ENCODE measurements around the gene STUB1.
A peak's percentile ranks its signal among the peaks of the same experiment; 100 is the strongest.

The STUB1 gene

DNA sequence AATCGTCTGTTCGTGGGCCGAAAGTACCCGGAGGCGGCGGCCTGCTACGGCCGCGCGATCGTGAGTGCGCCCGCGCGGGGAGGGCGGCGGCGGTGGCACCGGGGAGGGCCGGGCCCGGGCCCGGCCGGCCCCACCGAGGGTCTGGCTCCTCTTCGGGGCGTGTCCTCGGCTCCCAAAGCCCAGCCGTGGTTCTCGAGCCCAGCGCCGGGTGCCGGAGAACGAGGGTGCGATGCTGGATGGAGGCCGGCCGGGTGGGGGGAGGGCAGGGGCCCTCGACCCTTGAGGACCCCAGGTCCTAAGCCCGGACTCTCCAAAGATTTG lies 375 bp downstream of the STUB1 start:
- DNase-seq (ENCODE audit: low read depth in 2 of 2), result no peak
- TF ChIP-seq, protein P1, sequence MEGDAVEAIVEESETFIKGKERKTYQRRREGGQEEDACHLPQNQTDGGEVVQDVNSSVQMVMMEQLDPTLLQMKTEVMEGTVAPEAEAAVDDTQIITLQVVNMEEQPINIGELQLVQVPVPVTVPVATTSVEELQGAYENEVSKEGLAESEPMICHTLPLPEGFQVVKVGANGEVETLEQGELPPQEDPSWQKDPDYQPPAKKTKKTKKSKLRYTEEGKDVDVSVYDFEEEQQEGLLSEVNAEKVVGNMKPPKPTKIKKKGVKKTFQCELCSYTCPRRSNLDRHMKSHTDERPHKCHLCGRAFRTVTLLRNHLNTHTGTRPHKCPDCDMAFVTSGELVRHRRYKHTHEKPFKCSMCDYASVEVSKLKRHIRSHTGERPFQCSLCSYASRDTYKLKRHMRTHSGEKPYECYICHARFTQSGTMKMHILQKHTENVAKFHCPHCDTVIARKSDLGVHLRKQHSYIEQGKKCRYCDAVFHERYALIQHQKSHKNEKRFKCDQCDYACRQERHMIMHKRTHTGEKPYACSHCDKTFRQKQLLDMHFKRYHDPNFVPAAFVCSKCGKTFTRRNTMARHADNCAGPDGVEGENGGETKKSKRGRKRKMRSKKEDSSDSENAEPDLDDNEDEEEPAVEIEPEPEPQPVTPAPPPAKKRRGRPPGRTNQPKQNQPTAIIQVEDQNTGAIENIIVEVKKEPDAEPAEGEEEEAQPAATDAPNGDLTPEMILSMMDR (IDR thresholded peaks at IDR 0.05; ENCODE audit: low read depth, low read length), result no peak
- peak overlapping the region; percentile 75 to 80 for H3K4me3 ChIP-seq (replicated peaks in 1 of 2; ENCODE audit: low read depth in 2 of 2, low read length in 2 of 2)

DNA sequence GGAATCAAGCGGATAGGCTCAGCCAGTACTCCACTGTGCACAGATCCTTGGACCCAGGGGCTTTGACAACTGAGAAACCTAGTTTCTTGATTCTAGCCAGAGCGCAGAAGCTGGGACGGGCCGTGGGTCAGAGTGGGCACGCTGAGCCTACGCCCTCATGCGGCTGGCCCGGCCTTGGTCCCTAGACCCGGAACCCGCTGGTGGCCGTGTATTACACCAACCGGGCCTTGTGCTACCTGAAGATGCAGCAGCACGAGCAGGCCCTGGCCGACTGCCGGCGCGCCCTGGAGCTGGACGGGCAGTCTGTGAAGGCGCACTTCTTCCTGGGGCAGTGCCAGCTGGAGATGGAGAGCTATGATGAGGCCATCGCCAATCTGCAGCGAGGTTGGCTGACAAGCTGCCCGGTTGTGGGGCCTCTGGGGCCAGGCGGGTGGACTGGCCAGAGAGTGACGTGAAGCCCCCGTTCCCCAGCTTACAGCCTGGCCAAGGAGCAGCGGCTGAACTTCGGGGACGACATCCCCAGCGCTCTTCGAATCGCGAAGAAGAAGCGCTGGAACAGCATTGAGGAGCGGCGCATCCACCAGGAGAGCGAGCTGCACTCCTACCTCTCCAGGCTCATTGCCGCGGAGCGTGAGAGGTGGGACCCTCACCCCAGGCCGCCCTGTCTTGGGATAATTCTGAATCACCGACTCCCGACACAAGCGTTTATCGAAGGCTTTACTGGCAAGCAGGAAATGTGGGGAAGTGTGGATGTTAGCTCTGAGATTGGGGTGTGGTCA lies 946 bp downstream of the STUB1 start:
- peak overlapping the region; percentile 75 to 80 for H3K4me3 ChIP-seq (replicated peaks in 1 of 2; ENCODE audit: low read depth in 2 of 2, low read length in 2 of 2)
- TF ChIP-seq, protein P1 (IDR thresholded peaks at IDR 0.05; ENCODE audit: low read depth, low read length), result no peak

DNA sequence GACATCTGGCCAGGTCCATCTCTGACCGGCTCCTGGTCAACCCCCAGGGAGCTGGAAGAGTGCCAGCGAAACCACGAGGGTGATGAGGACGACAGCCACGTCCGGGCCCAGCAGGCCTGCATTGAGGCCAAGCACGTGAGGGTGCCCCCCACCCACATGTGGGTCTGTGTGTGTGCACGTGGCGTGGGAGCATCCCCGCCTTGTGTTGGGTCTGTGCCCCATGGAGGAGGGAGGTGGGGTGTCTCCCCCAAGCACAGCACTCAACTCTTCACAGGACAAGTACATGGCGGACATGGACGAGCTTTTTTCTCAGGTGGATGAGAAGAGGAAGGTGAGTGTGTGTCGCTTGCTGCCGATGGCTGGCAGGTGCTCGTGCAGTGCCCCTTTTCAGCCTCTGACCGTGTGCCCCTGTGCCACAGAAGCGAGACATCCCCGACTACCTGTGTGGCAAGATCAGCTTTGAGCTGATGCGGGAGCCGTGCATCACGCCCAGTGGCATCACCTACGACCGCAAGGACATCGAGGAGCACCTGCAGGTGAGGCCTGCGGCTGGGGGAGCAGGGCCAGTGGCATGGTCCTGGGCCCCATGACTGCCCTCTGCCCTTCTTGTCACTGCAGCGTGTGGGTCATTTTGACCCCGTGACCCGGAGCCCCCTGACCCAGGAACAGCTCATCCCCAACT lies 1.7 kb downstream of the STUB1 start:
- TF ChIP-seq, protein P1 (IDR thresholded peaks at IDR 0.05; ENCODE audit: low read depth, low read length), result no peak
- peak overlapping the region; percentile 75 to 80 for H3K4me3 ChIP-seq (replicated peaks in 1 of 2; ENCODE audit: low read depth in 2 of 2, low read length in 2 of 2)
- peak; percentile 31 to 46 for DNase-seq (ENCODE audit: low read depth in 2 of 2)

More for the DNA sequence above, 946 bp downstream of the STUB1 start:
- DNase-seq (ENCODE audit: low read depth in 2 of 2), result peak; percentile 58 to 63

DNA sequence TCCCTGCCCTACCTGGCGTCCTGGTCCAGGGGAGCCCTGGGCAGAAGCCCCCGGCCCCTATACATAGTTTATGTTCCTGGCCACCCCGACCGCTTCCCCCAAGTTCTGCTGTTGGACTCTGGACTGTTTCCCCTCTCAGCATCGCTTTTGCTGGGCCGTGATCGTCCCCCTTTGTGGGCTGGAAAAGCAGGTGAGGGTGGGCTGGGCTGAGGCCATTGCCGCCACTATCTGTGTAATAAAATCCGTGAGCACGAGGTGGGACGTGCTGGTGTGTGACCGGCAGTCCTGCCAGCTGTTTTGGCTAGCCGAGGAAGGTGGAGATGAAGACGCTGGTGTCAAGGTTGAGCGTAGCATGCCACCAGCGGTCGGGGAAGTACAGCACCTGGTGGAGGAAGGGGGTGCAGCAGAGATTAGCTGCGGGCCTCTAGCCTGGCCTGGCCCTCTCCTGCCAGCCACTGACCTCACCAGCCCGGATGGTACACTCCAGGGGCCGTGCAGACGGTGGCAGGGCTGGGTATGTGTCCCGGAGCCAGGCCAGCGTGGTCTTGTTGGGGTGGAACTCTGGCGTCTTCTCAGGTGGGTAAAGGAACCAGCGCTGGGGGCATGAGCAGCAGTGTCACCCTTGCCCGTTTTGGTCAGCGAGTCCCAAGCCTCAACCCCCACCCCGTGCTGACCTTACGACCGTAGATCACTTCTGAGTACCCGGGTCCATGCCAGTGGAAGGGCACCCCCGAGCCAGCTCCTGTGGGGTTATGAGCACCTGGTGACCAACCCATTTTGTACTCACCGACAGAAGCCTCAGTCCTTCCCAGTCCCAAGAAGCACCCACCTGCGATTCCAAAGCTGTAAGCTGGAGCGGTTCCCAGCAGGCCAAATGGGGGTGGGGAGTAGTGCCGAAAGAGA lies 2.5 kb downstream of the STUB1 start:
- TF ChIP-seq, protein P1 (IDR thresholded peaks at IDR 0.05; ENCODE audit: low read depth, low read length), result no peak
- peak overlapping the region; percentile 62 to 70 for H3K4me3 ChIP-seq (replicated peaks in 1 of 2; ENCODE audit: low read depth in 2 of 2, low read length in 2 of 2)
- no peak for DNase-seq (ENCODE audit: low read depth in 2 of 2)

DNA sequence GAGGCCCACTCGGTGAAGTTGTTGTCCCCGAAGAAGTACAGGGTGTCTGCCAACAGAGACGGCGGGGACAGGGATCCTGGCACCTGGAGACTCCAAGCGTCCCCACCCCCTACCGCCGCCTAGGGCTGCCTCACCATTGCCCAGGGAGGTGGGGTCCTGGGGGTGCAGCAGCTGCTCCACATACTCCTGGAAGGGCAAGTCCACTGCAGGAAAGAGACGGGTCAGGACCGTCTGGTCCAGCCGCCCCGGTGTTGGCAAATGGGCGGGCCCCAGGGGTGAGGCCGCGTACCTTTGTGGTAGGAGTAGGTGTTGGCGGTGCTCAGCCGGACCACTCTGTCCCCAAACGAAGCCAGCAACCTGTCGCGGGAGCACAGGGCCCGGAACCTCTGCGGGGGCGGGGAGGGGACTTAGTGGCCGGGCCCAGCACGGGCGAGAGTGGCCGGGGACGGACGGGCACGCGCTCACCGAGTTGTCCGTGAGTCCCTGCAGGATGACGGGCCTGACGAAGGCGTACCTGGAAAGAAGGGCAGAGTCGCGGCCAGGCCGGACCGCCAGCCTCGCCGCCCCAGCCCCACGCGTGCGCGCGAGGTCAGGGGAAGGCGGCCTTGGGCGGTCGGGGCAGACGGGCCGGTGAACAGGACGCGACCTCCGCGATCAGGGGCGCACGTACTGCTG lies 3.3 kb downstream of the STUB1 start:
- TF ChIP-seq, protein P1 (IDR thresholded peaks at IDR 0.05; ENCODE audit: low read depth, low read length), result no peak

More for the DNA sequence above, 3.3 kb downstream of the STUB1 start:
- DNase-seq (ENCODE audit: low read depth in 2 of 2), result no peak
- peak overlapping the region; percentile 62 to 70 for H3K4me3 ChIP-seq (replicated peaks in 1 of 2; ENCODE audit: low read depth in 2 of 2, low read length in 2 of 2)

Data from cardiac fibroblast (primary cell).